GM21526 (cell line): ENCODE measurements around the gene SLF2.
"Not testable (repeated sequence)": the region's sequence is repeated elsewhere in the genome, so short reads cannot be mapped to it uniquely, and the experiment has no call there.

ENCODE experiments used
- ATAC-seq: cut with Tn5 transposase; IDR thresholded peaks from one replicate; pipeline ENCODE4 v1.9.1; 2021; ENCODE audit warnings: moderate library complexity; ENCODE audit not compliant: unreplicated experiment, low FRiP score

SLF2 gene

GRCh38 chr10:100877461-100877850, 35.3 kb upstream of the SLF2 start:
- no peak for ATAC-seq

DNA sequence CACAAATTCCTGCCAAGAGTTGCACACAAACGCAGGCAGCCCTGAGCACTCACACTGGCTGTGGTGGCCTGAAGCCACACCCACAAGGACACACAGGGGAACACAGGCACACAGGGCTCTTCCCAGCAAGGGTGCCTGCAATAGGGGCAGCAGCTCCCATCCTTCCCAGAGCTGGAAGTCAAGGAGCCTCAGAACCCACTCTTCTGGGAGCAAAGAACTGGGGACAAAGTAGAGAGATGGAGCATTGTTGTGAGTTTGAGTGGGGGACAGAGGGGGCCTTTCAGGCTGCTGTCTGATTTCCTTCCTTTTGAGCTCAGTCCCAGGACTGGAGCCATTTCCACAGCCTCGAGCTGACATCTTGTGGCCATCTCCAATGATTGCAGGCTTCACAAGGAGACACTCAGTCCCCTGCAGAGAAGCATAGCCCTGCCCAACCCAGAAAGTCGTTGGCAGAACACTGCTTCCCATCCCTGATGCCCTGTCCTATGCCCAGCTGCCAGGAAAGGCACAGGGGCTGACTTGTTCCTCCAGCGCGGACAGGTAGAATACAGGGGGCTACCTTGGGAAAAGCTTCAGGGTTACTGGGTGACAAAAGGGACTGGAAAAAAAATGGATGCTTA, 34.4 kb upstream of the SLF2 start:
- no peak for ATAC-seq

GRCh38 chr10:100879741-100880360, 32.9 kb upstream of the SLF2 start:
- ATAC-seq: no peak

- ATAC-seq: no peak
These were observed 31.1 kb upstream of the SLF2 start for GRCh38 chr10:100881556-100882213.

DNA sequence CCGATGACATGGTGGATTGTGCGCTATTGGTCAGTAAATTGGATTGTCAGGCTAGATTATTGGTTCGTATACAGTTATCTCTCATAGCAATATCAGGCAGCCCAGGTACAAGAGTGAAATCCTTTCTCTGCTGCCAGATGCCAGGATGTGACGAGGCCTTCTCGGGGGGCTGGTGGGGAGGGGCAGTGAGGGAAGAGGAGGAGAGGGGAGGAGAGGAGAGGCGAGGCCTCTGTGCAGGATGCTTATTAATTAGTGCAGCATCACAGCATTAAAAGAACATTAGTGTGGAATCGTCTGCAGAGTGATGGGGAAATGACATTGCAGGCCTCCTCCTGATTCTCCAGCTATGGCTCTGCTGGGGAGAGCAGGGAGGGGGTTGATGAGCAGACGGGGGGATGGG, 30.5 kb upstream of the SLF2 start:
- no peak for ATAC-seq

- ATAC-seq: no peak
These were observed 30.0 kb upstream of the SLF2 start for GRCh38 chr10:100882671-100883311.

DNA sequence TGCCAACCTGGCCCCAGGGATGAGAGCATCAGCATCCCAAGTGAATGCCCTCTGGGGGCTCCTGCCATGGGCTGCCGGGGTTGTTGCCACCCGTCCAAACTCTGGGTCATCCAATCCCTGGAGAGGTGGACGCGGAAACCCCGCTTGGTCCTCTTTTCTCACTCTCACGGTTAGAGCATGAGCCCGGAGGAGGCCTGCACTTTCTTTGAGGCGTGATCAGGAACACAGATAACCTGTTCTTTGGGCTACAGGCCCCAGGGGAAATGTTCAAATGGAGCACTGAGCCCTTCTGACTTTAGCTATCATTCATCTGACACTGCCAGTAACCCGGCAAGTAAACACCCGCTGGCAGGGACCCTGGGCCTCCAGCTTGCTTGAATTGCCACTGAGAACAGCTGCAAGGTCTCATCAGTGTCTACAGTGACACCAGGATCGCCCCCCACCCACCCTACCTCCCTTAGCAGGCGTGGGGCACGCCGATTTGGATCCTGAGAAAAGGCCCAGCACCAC, 29.4 kb upstream of the SLF2 start:
- ATAC-seq: no peak

DNA sequence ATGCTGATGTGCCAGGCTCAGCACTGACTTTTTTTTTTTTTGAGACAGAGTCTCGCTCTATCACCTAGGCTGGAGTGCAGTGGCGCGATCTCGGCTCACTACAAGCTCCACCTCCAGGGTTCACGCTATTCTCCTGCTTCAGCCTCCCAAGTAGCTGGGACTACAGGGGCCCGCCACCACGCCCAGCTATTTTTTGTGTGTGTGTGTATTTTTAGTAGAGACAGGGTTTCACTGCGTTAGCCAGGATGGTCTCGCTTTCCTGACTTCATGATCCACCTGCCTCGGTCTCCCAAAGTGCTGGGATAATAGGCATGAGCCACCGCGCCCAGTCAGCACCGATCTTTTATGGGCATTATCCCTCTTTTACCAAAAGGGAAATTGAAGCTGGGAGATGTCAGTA, 27.2 kb upstream of the SLF2 start:
- not testable (repeated sequence) for ATAC-seq

GRCh38 chr10:100886091-100886490, 26.7 kb upstream of the SLF2 start:
- ATAC-seq: no peak

DNA sequence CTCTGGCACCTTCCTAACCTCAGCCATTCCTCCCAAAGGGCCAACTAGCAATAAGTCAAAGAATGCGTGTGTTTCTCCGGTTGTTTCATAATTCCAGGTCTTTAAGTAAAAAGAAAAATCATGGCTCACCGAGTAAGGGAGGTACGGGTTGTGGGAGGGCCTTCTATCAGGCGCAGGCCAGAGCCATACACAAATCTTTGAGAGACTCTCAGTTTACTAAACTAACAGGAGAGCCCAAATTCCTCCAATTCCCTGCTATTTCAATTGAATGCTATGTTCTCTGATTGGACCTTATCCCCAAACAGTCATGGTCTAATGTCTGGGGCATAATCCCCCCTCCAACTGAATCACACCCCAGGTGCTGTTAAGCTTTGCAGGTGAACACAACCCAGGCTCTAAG, 26.2 kb upstream of the SLF2 start:
- no peak for ATAC-seq

- ATAC-seq: no peak
These were observed 25.8 kb upstream of the SLF2 start for GRCh38 chr10:100886963-100887362.

DNA sequence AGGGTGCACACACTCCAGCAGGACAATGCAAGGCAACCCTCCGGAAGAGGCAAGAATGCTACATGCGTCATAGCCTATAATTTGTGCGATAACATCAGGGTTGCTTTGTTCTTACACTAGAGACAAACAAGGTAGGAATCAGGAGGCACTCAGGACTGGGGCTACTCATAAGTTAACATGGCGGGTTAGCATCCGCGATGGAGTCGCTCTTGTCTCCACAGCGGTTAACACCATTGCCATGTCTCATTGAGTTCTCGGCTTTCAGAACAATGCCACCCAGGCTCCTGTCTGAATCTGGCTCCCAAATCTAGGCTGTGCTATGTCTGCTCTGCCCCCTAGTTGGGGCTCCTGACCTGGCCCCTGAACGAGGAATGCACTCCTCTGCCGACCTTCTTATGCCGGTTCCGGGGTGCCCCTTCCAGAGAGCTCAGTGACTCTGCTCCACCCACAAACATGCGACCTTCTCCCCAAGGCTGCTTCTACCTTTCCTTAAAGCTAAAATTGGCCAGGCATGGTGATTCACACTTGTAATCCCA, 24.9 kb upstream of the SLF2 start:
- no peak for ATAC-seq

GRCh38 chr10:100888957-100889356, 23.8 kb upstream of the SLF2 start:
- ATAC-seq: no peak

- no peak for ATAC-seq
These were observed 23.2 kb upstream of the SLF2 start for GRCh38 chr10:100889546-100889945.

DNA sequence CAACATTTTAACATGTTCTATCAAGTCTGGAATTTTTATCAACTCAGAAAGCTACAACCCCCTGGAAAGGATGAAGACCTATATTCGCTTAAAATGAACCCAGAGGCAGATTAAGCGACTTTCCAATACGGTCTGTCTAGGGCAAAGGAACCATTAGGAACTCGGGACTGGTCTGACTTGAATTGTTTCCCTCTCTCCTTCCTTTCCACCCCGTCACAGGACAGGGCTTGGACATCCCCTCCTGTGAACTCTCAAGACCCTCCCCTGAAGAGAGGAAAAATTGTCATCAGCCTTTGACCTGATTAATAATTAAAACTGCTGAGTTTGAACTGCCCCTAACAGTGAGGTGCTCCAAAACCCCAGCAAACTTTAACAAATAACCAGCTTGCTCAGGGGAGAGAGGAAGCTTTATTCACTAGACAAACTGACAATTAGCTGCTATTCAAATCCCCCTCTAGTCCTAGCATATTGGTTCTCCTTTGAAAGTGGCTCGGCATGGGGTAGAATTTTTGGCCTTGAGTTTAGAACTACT, 22.6 kb upstream of the SLF2 start:
- no peak for ATAC-seq

DNA sequence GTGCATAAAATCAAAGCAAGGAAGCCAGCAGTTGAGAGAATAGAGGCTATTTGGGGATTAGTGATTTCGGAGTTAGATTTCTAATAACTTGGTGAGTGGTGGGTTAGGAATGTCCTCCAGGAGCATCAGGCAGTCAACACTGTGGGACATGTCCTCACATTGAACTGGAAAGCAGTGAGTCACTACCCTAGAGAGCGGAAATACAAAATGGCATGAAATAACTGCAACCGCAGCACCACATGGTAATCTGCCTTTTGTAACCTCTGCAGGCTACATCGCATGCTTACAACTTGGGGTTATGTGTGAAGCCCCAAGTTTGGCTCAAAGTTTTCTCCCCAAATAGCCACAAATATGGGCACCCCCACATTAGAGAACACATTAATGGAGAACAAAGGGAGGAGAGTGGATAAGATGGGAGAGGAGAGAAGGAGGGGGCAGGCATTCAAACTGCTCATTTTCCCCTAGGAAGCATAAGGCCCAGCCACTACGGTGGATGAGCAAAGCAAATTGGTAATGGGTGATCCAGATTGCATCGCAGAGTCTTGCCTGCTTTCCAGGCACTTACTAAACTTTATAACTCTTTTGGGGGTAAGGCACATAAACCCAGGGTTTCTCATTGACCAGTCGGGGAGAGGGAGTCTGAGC, 22.0 kb upstream of the SLF2 start:
- no peak for ATAC-seq

GRCh38 chr10:100894033-100894432, 18.7 kb upstream of the SLF2 start:
- no peak for ATAC-seq

- no peak for ATAC-seq
These were observed 18.0 kb upstream of the SLF2 start for GRCh38 chr10:100894589-100895294.

DNA sequence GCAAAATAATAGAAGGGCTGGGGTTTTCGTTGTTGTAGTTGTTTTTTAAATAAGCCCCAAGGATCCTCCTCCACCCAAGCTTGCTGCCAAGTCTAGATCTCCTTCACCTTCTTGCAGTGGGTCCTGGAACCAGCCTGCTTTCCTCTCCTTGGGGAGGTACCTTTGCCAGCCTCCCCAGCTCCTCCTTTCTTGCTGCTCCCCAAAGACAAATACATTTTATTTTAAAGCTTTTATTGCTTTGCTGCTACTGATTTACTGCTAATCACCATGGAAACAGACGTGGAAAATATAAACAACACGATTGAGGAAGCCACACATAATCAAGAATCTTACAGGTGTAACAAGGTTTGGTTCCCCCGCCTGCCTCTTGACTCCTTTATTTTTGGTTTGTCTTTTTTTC, 17.4 kb upstream of the SLF2 start:
- ATAC-seq: no peak

DNA sequence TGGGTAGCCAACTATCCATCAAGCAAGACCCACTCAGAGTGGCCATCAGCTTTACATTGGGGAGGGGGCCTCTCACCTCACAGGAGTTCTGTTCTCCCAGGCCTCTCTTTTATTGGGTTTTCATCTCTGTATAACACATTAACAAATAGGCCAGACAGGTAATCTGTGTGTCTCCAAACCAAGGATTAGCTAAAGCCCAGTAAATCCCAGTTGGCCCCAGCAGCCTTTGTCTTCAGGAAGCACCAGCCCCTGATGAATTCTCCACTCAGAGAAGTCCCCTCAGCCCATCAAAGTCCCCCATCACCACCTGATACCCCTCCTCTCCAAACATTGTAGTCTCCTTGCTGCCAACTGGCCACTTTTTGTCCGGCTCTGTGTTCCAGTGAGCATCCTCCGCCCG, 16.9 kb upstream of the SLF2 start:
- no peak for ATAC-seq
